ENCODE results near the gene SUPT3H. TPM values are rescaled to one million over a fixed set of nuclear protein-coding genes. Genes with fewer than 3 reads are reported as not detected.

SUPT3H gene
- total and polyA plus RNA-seq, 2 experiments from 2014 or later = 12.4 to 19.4 TPM

DNA sequence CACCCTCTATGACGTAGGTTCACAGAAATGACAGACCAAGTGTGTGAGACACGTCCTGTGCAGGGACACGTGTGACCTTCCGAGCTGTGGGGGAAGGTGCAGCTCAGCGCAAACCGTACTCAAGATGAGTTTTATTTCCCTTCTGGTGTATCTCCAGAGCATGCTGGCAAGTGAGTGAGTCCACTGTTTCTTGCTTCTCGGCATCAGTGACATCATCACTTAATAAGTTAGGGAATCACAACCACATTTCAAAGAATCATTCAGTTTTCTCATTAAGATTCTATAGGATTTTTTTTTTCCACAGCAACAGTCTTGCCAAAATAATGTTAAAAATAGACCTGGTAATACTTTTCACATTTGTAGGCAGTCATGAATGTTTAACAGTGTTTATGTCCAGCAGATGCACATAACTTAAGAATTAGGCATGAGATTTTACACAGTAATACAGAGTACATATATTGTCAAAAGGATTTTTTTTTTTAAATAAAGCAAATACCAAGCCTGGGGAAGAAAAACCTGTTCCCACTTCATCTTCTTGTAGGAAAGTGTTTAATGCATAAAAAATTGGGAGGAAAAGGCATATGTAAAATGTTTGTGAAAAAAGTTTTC is 572.4 kb downstream of the SUPT3H start:
- TF ChIP-seq, protein P1, sequence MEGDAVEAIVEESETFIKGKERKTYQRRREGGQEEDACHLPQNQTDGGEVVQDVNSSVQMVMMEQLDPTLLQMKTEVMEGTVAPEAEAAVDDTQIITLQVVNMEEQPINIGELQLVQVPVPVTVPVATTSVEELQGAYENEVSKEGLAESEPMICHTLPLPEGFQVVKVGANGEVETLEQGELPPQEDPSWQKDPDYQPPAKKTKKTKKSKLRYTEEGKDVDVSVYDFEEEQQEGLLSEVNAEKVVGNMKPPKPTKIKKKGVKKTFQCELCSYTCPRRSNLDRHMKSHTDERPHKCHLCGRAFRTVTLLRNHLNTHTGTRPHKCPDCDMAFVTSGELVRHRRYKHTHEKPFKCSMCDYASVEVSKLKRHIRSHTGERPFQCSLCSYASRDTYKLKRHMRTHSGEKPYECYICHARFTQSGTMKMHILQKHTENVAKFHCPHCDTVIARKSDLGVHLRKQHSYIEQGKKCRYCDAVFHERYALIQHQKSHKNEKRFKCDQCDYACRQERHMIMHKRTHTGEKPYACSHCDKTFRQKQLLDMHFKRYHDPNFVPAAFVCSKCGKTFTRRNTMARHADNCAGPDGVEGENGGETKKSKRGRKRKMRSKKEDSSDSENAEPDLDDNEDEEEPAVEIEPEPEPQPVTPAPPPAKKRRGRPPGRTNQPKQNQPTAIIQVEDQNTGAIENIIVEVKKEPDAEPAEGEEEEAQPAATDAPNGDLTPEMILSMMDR (IDR thresholded peaks at IDR 0.05; ENCODE audit: low read depth, low read length) = no peak
- H3K27ac ChIP-seq = no peak overlapping the region

GRCh38 chr6:44804546-44805159 is 573.1 kb downstream of the SUPT3H start:
- Histone ChIP-seq H3K27ac (no peak overlapping the region), H3K4me1 (ENCODE audit: low read depth) (peaks cover 10% of the 10 kb centered on the region), H3K9me3 (ENCODE audit: low read depth) (no peaks in the 10 kb centered on the region), H3K4me3 (no peak overlapping the region), H3K27me3 (no peaks in the 10 kb centered on the region), H3K36me3 (no peaks in the 10 kb centered on the region)
- DNase-seq (ENCODE audit: low read depth in 1 of 2, low spot score in 1 of 2) = no peak
- TF ChIP-seq, protein P1 (IDR thresholded peaks at IDR 0.05; ENCODE audit: low read depth, low read length) = no peak

More for the DNA sequence above, 572.4 kb downstream of the SUPT3H start:
- H3K4me1 ChIP-seq (ENCODE audit: low read depth) = peaks cover 4% of the 10 kb centered on the region
- no peaks in the 10 kb centered on the region for H3K36me3 ChIP-seq
- H3K27me3 ChIP-seq = no peaks in the 10 kb centered on the region
- no peaks in the 10 kb centered on the region for H3K9me3 ChIP-seq (ENCODE audit: low read depth)
- peak in 1 of 2 donors; percentile 45 for DNase-seq (ENCODE audit: low read depth in 1 of 2, low spot score in 1 of 2)
- no peak overlapping the region for H3K4me3 ChIP-seq

- Histone ChIP-seq H3K4me3 (no peak overlapping the region), H3K9me3 (ENCODE audit: low read depth) (no peaks in the 10 kb centered on the region), H3K27me3 (no peaks in the 10 kb centered on the region), H3K36me3 (no peaks in the 10 kb centered on the region), H3K27ac (no peak overlapping the region), H3K4me1 (ENCODE audit: low read depth) (peaks cover 10% of the 10 kb centered on the region)
- DNase-seq (ENCODE audit: low read depth in 1 of 2, low spot score in 1 of 2) = no peak
- TF ChIP-seq, protein P1 (IDR thresholded peaks at IDR 0.05; ENCODE audit: low read depth, low read length) = no peak
Observed at GRCh38 chr6:44804016-44804415, 573.7 kb downstream of the SUPT3H start.

DNA sequence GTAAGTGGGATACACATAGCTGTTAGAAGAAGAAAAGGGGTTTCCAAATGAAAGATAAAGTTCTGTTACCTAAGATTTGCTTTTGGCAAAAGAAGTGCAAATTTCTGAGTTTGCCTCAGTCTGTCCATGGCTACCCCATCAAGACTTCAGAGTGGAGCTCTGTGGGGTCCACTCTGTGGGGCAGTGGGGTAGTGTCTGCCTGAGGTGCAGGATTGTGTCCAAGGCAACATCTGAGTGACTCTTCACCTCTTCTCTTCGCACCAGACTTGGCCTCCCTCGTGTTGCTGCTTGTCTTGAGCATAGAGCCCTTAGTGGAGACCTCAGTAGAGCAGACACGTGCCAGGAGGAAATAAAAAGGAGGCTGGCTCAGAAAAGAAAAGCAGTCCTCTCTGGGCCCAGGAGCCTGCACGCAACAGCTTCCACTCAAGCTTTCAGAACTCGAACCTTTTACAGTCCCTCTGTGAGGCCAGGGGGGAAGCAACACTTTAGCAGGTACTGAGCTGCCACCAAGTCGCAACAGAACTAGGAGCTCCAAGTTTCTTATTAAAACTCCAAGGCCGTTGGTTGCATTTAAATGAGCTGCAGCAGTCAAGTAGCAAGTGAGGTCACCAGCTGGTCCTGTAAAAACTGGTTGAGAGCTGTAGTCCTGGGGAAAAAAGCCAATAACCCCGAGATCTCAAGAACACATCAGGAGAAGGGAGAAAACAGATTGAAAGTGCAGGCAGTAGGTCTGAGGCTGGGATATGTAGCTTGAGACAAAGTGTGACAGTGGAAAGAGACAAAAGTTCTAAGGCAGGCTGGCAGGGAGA is 576.7 kb downstream of the SUPT3H start:
- H3K4me1 ChIP-seq (ENCODE audit: low read depth) = peaks cover 10% of the 10 kb centered on the region
- peaks cover 9% of the 10 kb centered on the region for H3K27me3 ChIP-seq
- no peak overlapping the region for H3K27ac ChIP-seq
- H3K9me3 ChIP-seq (ENCODE audit: low read depth) = no peaks in the 10 kb centered on the region
- H3K4me3 ChIP-seq = no peak overlapping the region
- H3K36me3 ChIP-seq = no peaks in the 10 kb centered on the region
- no peak for DNase-seq (ENCODE audit: low read depth in 1 of 2, low spot score in 1 of 2)
- TF ChIP-seq, protein P1 (IDR thresholded peaks at IDR 0.05; ENCODE audit: low read depth, low read length) = no peak

DNA sequence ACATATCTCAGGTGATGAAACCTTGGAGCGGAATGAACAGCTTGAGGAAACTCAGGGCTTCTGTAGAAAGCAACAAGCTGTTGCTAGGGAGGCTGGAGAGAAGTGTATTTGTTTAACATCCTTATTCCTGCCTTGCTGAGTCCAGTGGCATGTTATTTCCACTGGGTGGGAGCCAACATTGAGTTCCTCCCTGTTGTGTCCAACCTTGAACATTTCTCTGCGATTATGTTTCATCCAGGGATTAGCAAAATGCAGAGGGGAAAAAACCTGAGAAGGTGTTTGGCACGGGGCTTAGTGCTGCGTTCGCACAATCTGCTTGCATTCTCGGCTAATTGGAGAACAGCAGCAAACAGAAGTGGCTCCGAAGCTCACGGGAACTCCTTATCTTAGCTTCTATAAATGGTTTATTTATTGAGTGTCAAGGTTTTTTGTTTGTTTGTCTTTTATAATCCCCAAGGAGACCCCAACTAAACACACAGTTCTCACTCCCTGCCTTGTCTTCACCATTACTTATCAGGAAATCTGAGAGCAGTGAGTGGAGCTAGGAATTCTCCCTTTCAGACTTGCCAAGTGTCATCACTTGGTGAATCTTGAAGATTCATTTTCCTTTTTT is 577.5 kb downstream of the SUPT3H start:
- peak; percentile 13 to 86 for DNase-seq (ENCODE audit: low read depth in 1 of 2, low spot score in 1 of 2)
- Histone ChIP-seq H3K27me3 (peaks cover 9% of the 10 kb centered on the region), H3K27ac (no peak overlapping the region), H3K9me3 (ENCODE audit: low read depth) (no peaks in the 10 kb centered on the region), H3K4me3 (no peak overlapping the region), H3K4me1 (ENCODE audit: low read depth) (peaks cover 10% of the 10 kb centered on the region), H3K36me3 (no peaks in the 10 kb centered on the region)
- TF ChIP-seq, protein P1 (IDR thresholded peaks at IDR 0.05; ENCODE audit: low read depth, low read length) = no peak
